Measurements from ENCODE around the gene SLC14A1. TPM values are rescaled to one million over a fixed set of nuclear protein-coding genes. Genes with fewer than 3 reads are reported as not detected.

The SLC14A1 gene
- total and polyA plus RNA-seq, 2 of the 13 experiments (the other 11 are each of a cell fraction or from before 2014, with no cell fraction given): not detected

- H2AFZ ChIP-seq (ENCODE audit: low read length): no peak overlapping the region
- ChIA-PET CTCF (ENCODE audit: low intra/inter-chr PET ratio, low total read pairs) (no interaction called here), POLR2A (no interaction called here)
- H3K36me3 ChIP-seq (replicated peaks in 1 of 2; ENCODE audit: control insufficient read depth in 1 of 2, insufficient read depth in 2 of 2, low read length in 2 of 2): no peaks in the 10 kb centered on the region
- H3K9me3 ChIP-seq (ENCODE audit: low read length): no peaks in the 10 kb centered on the region
- in situ Hi-C loops (cut with HindIII; ENCODE audit: extremely low pct_ligation_motif_present, low pct_unique_long_range_greater_than_20kb): no loop called here
- H3K4me1 ChIP-seq (ENCODE audit: insufficient read depth, low read length): no peaks in the 10 kb centered on the region
- no peak overlapping the region for H3K4me2 ChIP-seq (ENCODE audit: low read depth, low read length)
- ATAC-seq (no peak), DNase-seq (ENCODE audit: low spot score) (no peak), FAIRE-seq (no peak)
- no peaks in the 10 kb centered on the region for H3K79me2 ChIP-seq (ENCODE audit: insufficient read depth, low read length)
- no peak overlapping the region for H3K4me3 ChIP-seq (replicated peaks in 1 of 3; ENCODE audit: insufficient read depth in 1 of 3, low read depth in 2 of 3, low read length in 3 of 3)
- TF ChIP-seq ZNF614 (CRISPR knock-in tag; IDR thresholded peaks at IDR 0.05; ENCODE audit: borderline replicate concordance): no peak
- TF ChIP-seq ZNF691 (CRISPR knock-in tag; IDR thresholded peaks at IDR 0.05; ENCODE audit: borderline replicate concordance, low read depth): no peak
- TF ChIP-seq PBX2 (CRISPR knock-in tag; IDR thresholded peaks at IDR 0.05): no peak
- TF ChIP-seq SOX6 (IDR thresholded peaks at IDR 0.05): no peak
- TF ChIP-seq SOX6 (CRISPR knock-in tag; IDR thresholded peaks at IDR 0.05): no peak
- no peak for TF ChIP-seq RFX3 (CRISPR knock-in tag; IDR thresholded peaks at IDR 0.05)
- TF ChIP-seq GLMP (CRISPR knock-in tag; IDR thresholded peaks at IDR 0.05; ENCODE audit: borderline replicate concordance): no peak
- no peak overlapping the region for H3K9ac ChIP-seq (ENCODE audit: insufficient read depth, low read depth, low read length)
- no TSS peak for BruUV-seq (replicated peaks)
- WGBS (ENCODE audit: low lambda C conversion rate): 29% methylated on average over 3 of the region's 3 CpGs
- no peaks in the 10 kb centered on the region for H4K20me1 ChIP-seq (ENCODE audit: insufficient read depth, low read length)
- no peak overlapping the region for H3K27ac ChIP-seq (ENCODE audit: extremely low read length, insufficient read depth, low read length)
- intact Hi-C loops (cut with micrococcal nuclease; ENCODE audit: unreplicated experiment): no loop called here
- no peaks in the 10 kb centered on the region; a peak in 1 of 5 replicates for H3K27me3 ChIP-seq (ENCODE audit: control insufficient read depth in 1 of 2, insufficient read depth in 2 of 2, low read length in 2 of 2)
Measured at GRCh38 chr18:45751766-45752165, 27.8 kb downstream of the SLC14A1 start.

Measured in HepG2 (cell line).